Lung (tissue), 12 donors: ENCODE data around the gene PRIMPOL. TPM values are rescaled to one million over a fixed set of nuclear protein-coding genes. Genes with fewer than 3 reads are reported as not detected.
A peak's percentile ranks its signal among the peaks of the same experiment; 100 is the strongest.

Experiments
- ATAC-seq: fragments of 200-7000 bp; cut with Tn5 transposase; one replicate; pipeline ENCODE4 v1.9.1; 2020; ENCODE audit warnings: moderate number of reproducible peaks; ENCODE audit not compliant: insufficient read depth, low FRiP score
- DNase-seq, 3 donors: peaks; one replicate each; pipeline ENCODE4 v3.0.0-alpha.2; 2013 to 2017
- H3K27ac ChIP-seq, 2 donors: one replicate each; pipeline ENCODE4 v1.5.1; 2013; ENCODE audit warnings: mild to moderate bottlenecking in 2 of 2, moderate library complexity in 2 of 2, control low read depth in 1 of 2, inconsistent platforms in 1 of 2, low read depth in 1 of 2, low read length in 1 of 2
- H3K27me3 ChIP-seq, 3 donors: one replicate each; pipeline ENCODE4 v1.5.1; 2013; ENCODE audit warnings: low read length in 2 of 3; ENCODE audit not compliant: control insufficient read depth in 3 of 3, insufficient read depth in 3 of 3
- H3K36me3 ChIP-seq, 4 donors: one replicate each; pipeline ENCODE4 v1.5.1; 2013; ENCODE audit warnings: low read length in 4 of 4, mild to moderate bottlenecking in 1 of 4, moderate library complexity in 1 of 4; ENCODE audit not compliant: control insufficient read depth in 4 of 4, insufficient read depth in 4 of 4
- H3K4me1 ChIP-seq, 5 donors: one replicate each; pipeline ENCODE4 v1.5.1; 2013; ENCODE audit warnings: low read length in 5 of 5, mild to moderate bottlenecking in 2 of 5, moderate library complexity in 1 of 5; ENCODE audit not compliant: control insufficient read depth in 5 of 5, insufficient read depth in 5 of 5
- H3K4me3 ChIP-seq: one replicate; pipeline ENCODE4 v1.5.1; 2013; ENCODE audit warnings: mild to moderate bottlenecking, control low read depth, moderate library complexity
- H3K9ac ChIP-seq, 2 donors: one replicate each; pipeline ENCODE4 v1.5.1; 2013; ENCODE audit warnings: low read length in 2 of 2, control low read depth in 1 of 2; ENCODE audit not compliant: insufficient read depth in 1 of 2
- H3K9me3 ChIP-seq, 4 donors: one replicate each; pipeline ENCODE4 v1.5.1; 2013; ENCODE audit warnings: low read length in 3 of 4, mild to moderate bottlenecking in 1 of 4, moderate library complexity in 1 of 4; ENCODE audit not compliant: control insufficient read depth in 4 of 4, insufficient read depth in 3 of 4
- WGBS, 2 donors: extraction: QIAGEN DNeasy Blood & Tissue Kit; methylation state at CpG; one replicate each; pipeline ENCODE4 v1.1.7; 2013; 5-methylcytosine and 5-hydroxymethylcytosine counted together
- polyA plus RNA-seq, 2 donors: library from polyadenylated mRNA; stranded (reverse); fragments of 200-250 nt; gene quantifications; one replicate each; pipeline ENCODE4 v1.2.1, GENCODE V29; 2013
- total RNA-seq, 2 donors: library from RNA; depleted of rRNA in 1 of 2; stranded (reverse); fragments of >200 nt in 1 of 2; gene quantifications; one replicate each; pipeline ENCODE4 v1.2.1, GENCODE V29; 2014 to 2021
- TF ChIP-seq, protein P1 (sequence below): IDR thresholded peaks from 2 replicates; pipeline ENCODE4 v1.5.1; 2012; ENCODE audit warnings: mild to moderate bottlenecking; ENCODE audit errors: control extremely low read depth, extremely low read depth
- donor health status: control.
- donor health status: control.
- donor health status: Bipolar disorder and iron deficiency.
- donor health status: healthy.
- donor health status: DM: yes; HTN: yes; CAD: no.

PRIMPOL gene
- total and polyA plus RNA-seq, 4 donors, result 7.3 to 43.4 (median 19.4) TPM

GRCh38 chr4:184680698-184681097 lies 31.2 kb downstream of the PRIMPOL start:
- ATAC-seq (peak; percentile 66), DNase-seq (peak in 1 of 3 donors; percentile 7)
- Histone ChIP-seq H3K36me3 (peaks cover 0 to 6% (median 2%) of the 10 kb centered on the region in 4 donors), H3K4me3 (no peak overlapping the region), H3K4me1 (no peaks in the 10 kb centered on the region), H3K27ac (no peak overlapping the region), H3K27me3 (no peaks in the 10 kb centered on the region), H3K9ac (no peak overlapping the region), H3K9me3 (no peaks in the 10 kb centered on the region)
- TF ChIP-seq, protein P1, sequence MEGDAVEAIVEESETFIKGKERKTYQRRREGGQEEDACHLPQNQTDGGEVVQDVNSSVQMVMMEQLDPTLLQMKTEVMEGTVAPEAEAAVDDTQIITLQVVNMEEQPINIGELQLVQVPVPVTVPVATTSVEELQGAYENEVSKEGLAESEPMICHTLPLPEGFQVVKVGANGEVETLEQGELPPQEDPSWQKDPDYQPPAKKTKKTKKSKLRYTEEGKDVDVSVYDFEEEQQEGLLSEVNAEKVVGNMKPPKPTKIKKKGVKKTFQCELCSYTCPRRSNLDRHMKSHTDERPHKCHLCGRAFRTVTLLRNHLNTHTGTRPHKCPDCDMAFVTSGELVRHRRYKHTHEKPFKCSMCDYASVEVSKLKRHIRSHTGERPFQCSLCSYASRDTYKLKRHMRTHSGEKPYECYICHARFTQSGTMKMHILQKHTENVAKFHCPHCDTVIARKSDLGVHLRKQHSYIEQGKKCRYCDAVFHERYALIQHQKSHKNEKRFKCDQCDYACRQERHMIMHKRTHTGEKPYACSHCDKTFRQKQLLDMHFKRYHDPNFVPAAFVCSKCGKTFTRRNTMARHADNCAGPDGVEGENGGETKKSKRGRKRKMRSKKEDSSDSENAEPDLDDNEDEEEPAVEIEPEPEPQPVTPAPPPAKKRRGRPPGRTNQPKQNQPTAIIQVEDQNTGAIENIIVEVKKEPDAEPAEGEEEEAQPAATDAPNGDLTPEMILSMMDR, result no peak
- 56 to 63% methylated on average over 9 of the region's 9 CpGs for WGBS, 2 donors

- WGBS, 2 donors, result 94 to 96% methylated on average over 1 of the region's 1 CpG
- ATAC-seq, result no peak
Observed at GRCh38 chr4:184681916-184682315, 32.4 kb downstream of the PRIMPOL start.

DNA sequence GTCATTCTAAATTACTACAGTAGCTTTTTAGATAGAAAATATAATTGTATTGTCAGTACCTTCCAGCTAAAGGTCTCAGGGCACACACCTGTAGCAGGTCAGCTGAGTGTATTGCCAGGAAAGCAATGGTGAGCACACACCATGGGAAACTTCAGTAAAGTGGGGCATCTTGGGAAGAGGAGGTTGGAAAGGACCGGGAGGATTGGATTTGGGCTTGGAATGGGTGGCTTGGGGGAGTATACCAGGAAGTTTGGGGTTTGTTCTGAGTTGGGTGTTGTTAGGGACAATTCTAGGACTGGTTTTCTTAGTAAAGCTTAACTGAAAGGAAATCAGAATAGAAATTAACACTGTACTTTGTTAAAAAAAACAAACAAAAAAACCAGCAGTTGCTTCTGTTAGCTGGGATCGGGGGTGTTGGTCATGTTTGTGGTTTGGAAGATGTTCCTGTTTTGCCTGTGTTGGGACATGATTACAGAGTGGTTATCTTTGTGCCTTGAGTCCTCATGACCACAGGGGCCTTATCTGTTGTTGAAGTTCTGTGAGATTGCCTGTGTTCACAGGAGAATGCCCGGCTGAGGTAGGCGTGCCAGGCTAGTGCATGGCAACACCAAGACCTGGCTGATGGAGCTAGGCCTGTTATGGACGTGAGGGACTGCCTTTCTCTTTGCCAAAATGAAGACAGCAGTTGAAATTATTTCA lies 35.1 kb downstream of the PRIMPOL start:
- ATAC-seq, result no peak

More at GRCh38 chr4:184681916-184682315, 32.4 kb downstream of the PRIMPOL start:
- Histone ChIP-seq H3K9ac (no peak overlapping the region), H3K9me3 (no peaks in the 10 kb centered on the region), H3K4me1 (no peaks in the 10 kb centered on the region), H3K27ac (no peak overlapping the region), H3K27me3 (no peaks in the 10 kb centered on the region), H3K36me3 (peaks cover 0 to 8% (median 3%) of the 10 kb centered on the region in 4 donors), H3K4me3 (no peak overlapping the region)
- TF ChIP-seq, protein P1, result no peak
- DNase-seq, result no peak

More for the DNA sequence above, 35.1 kb downstream of the PRIMPOL start:
- H3K4me3 ChIP-seq, result no peak overlapping the region
- TF ChIP-seq, protein P1, result no peak
- no peaks in the 10 kb centered on the region for H3K9me3 ChIP-seq
- WGBS, 2 donors, result 37 to 72% methylated on average over 5 of the region's 5 CpGs
- no peaks in the 10 kb centered on the region for H3K27me3 ChIP-seq
- DNase-seq, result no peak
- H3K4me1 ChIP-seq, result peaks cover 0 to 3% (median 0%) of the 10 kb centered on the region in 5 donors
- H3K27ac ChIP-seq, result peak overlapping the region in 1 of 2 donors; percentile 47
- peaks cover under 1 to 8% (median 2%) of the 10 kb centered on the region in 4 donors for H3K36me3 ChIP-seq
- H3K9ac ChIP-seq, result no peak overlapping the region
